Aorta (tissue), 5 donors: ENCODE measurements around the gene PRXL2B. TPM values are rescaled to one million over a fixed set of nuclear protein-coding genes. Genes with fewer than 3 reads are reported as not detected.

Experiments
- ATAC-seq: fragments of 200-7000 bp; cut with Tn5 transposase; one replicate; pipeline ENCODE4 v1.9.1; 2022; ENCODE audit warnings: moderate library complexity; ENCODE audit not compliant: low FRiP score
- DNase-seq, 2 donors: peaks; one replicate each; pipeline ENCODE4 v3.0.0-alpha.2; 2020
- H3K27ac ChIP-seq, 2 donors: one replicate each; pipeline ENCODE4 v1.5.1; 2013; ENCODE audit warnings: low read length in 2 of 2, mild to moderate bottlenecking in 2 of 2, moderate library complexity in 2 of 2, control low read depth in 1 of 2, inconsistent platforms in 1 of 2, low read depth in 1 of 2
- H3K27me3 ChIP-seq, 2 donors: one replicate each; pipeline ENCODE4 v1.6.1; 2013; ENCODE audit warnings: control low read depth in 1 of 2, low read length in 1 of 2, mild to moderate bottlenecking in 1 of 2, moderate library complexity in 1 of 2; ENCODE audit not compliant: insufficient read depth in 2 of 2, control insufficient read depth in 1 of 2
- H3K36me3 ChIP-seq, 2 donors: one replicate each; pipeline ENCODE4 v1.6.1; 2013; ENCODE audit warnings: control low read depth in 1 of 2, low read length in 1 of 2, mild to moderate bottlenecking in 1 of 2; ENCODE audit not compliant: insufficient read depth in 2 of 2, control insufficient read depth in 1 of 2
- H3K4me1 ChIP-seq, 2 donors: one replicate each; pipeline ENCODE4 v1.6.1; 2013; ENCODE audit warnings: low read length in 2 of 2, control low read depth in 1 of 2, mild to moderate bottlenecking in 1 of 2, moderate library complexity in 1 of 2; ENCODE audit not compliant: insufficient read depth in 2 of 2, control insufficient read depth in 1 of 2
- H3K4me3 ChIP-seq, 2 donors: one replicate each; pipeline ENCODE4 v1.5.1; 2013; ENCODE audit warnings: low read length in 2 of 2, control low read depth in 1 of 2, mild to moderate bottlenecking in 1 of 2
- H3K9me3 ChIP-seq: one replicate; pipeline ENCODE4 v1.6.1; 2013; ENCODE audit warnings: mild to moderate bottlenecking, low read length; ENCODE audit not compliant: control insufficient read depth
- WGBS, 2 donors: extraction: QIAGEN DNeasy Blood & Tissue Kit; methylation state at CpG; one replicate each; pipeline ENCODE4 v1.1.7; 2013; 5-methylcytosine and 5-hydroxymethylcytosine counted together
- intact Hi-C, 2 donors: fragments of 100-400 bp; cut with DNase I; formaldehyde crosslinking; loops; one replicate each; pipeline versions ENCODE4 v1.14.2 to v1.15.0; 2022
- polyA plus RNA-seq, 2 donors: library from polyadenylated mRNA; stranded (reverse); fragments of 200-250 nt; gene quantifications; one replicate each; pipeline ENCODE4 v1.2.3, GENCODE V29; 2013
- total RNA-seq, 2 donors: library from RNA; stranded (reverse); fragmentation: NEBNext Ultra II Directional; extraction: Animal tissue kit (Norgen Biotek cat#: 25700); gene quantifications; one replicate each; pipeline ENCODE4 v1.2.1, GENCODE V29; 2021
- donor health status: healthy with polysubstance abuse.
- donor health status: Bipolar disorder and iron deficiency.
- donor health status: DM: no; HTN: no; CAD: no.
- donor health status: DM: no; HTN: no; CAD: no.
- donor health status: DM: yes; HTN: yes; CAD: no.

PRXL2B gene
- total and polyA plus RNA-seq, 4 donors, result 6.4 to 15.1 (median 7.4) TPM

DNA sequence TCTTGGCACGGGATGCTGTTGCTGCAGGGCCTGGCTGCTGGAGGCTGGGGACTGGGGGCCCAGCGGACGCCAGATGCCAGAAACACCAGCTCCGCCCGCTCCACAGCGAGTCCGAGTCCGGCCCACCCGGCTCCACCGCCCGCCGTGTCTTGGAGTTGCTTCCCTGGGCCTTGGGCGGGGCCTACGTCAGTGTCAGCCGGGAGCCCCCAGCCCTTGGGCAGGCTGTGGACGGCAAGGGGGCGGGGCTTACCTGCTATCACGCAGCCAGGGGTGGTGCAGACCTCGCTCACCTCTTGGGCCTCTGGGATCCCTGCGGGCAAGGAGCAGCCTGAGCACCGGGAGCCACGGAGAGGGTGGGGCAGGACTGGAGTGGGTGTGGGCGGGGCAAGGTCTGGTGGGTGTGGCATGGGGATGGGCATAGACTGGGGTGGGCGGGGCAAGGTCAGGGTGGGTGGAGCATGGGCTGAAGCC is 24.5 kb downstream of the PRXL2B start:
- WGBS, 2 donors, result 4 to 7% methylated on average over 21 to 24 of the region's 24 CpGs
- intact Hi-C loops, result no loop called here
- Histone ChIP-seq H3K27me3 (no peaks in the 10 kb centered on the region), H3K9me3 (peaks cover 7% of the 10 kb centered on the region), H3K4me1 (no peaks in the 10 kb centered on the region), H3K4me3 (no peak overlapping the region), H3K36me3 (no peaks in the 10 kb centered on the region), H3K27ac (no peak overlapping the region)
- DNase-seq (peak; percentile 49 to 77), ATAC-seq (no peak)

GRCh38 chr1:2611621-2612437 is 25.3 kb downstream of the PRXL2B start:
- intact Hi-C loops, result no loop called here
- Histone ChIP-seq H3K4me1 (no peaks in the 10 kb centered on the region), H3K27me3 (no peaks in the 10 kb centered on the region), H3K9me3 (peaks cover 11% of the 10 kb centered on the region), H3K36me3 (no peaks in the 10 kb centered on the region), H3K4me3 (no peak overlapping the region), H3K27ac (no peak overlapping the region)
- DNase-seq (peak; percentile 37 to 45), ATAC-seq (no peak)
- WGBS, 2 donors, result 83 to 89% methylated on average over 19 of the region's 19 CpGs

DNA sequence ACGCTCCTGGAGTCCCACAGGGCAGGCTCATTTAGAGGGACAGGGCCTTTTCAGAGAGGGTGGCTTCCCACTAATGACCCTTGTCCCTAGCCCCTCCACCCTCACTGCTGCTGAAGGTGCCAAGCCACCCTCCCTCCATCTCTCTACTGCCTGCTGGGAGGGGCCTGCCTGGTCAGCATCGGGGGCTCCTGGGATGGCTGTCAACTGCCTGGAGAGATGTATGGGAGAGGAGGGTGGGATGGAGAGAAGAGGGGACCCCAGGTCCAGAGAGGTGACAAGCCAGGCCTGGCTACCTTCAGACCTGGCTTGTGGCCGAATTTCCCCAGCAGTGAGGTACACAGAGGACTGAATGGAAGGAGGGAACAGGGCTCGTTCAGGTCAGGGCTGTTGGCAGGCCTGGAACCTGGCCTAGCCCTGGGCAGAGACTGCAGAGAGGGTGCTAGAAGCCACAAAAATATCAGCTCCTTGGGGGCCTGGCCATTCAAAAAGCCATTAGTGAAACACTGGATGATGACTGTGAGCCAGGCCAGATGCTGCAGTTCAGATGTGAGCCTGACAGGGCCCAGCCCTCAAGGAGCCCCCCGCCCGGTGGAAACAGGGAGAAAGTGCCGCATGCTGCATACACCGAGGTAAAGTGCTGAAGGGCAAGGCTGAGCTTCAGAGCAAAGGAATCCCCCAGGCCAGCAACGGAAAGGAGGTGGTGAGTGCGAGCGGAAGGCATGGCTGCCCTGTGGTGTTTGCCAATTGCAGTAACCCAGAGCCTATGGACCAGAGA is 26.2 kb downstream of the PRXL2B start:
- no peak overlapping the region for H3K4me3 ChIP-seq
- no peaks in the 10 kb centered on the region for H3K36me3 ChIP-seq
- ATAC-seq (no peak), DNase-seq (peak; percentile 33 to 53)
- no peak overlapping the region for H3K27ac ChIP-seq
- H3K4me1 ChIP-seq, result no peaks in the 10 kb centered on the region
- WGBS, 2 donors, result 87% methylated on average over 11 of the region's 11 CpGs
- H3K27me3 ChIP-seq, result no peaks in the 10 kb centered on the region
- peaks cover 11% of the 10 kb centered on the region for H3K9me3 ChIP-seq
- intact Hi-C loops, result no loop called here

DNA sequence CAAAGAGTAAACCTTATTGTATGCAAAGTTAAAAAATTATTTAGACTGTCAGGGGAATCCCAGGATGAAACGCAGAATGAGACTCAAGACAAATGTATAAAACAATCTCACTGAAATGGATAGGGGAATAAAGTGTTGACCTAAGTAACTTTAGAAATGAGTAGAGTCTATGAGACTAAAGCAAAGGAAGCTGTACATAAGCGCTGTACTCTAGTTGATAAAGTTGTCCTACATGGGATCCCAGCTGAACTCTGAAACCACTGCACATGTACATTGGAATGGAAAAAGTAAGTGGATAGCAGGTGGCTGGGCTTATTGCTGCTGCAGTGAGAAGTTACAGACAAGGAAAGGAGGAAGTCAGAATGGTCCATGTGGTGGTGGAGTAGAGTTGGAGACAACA is 27.6 kb downstream of the PRXL2B start:
- H3K27me3 ChIP-seq, result no peaks in the 10 kb centered on the region
- no peaks in the 10 kb centered on the region for H3K4me1 ChIP-seq
- 90% methylated on average over 2 of the region's 2 CpGs for WGBS, 2 donors
- H3K4me3 ChIP-seq, result no peak overlapping the region
- H3K27ac ChIP-seq, result no peak overlapping the region
- no peaks in the 10 kb centered on the region for H3K36me3 ChIP-seq
- DNase-seq (no peak), ATAC-seq (no peak)
- H3K9me3 ChIP-seq, result peaks cover 11% of the 10 kb centered on the region
- intact Hi-C loops, result no loop called here

DNA sequence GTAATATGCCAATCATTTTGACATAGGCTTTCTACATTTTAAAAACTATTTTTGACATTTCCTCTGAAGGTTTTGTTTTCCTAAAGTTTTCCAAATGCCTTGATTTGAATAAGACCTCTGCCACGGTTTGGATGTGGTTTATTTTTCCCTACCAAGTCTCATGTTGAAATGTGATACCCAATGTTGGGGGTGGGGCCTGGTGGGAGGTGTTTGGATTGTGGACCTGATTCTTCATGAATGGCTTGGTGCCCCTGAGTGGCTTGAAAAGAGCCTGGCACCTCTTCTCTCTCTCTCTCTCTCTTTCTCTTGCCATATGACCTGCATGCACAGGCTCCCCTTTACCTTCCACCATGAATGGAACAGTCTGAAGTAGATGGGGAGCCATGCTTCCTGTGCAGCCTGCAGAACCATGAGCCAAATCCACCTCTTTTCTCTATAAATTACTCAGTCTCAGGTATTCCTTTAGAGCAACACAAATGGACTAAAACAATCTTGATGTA is 31.4 kb downstream of the PRXL2B start:
- intact Hi-C loops, result no loop called here
- 0 to 5% methylated on average over 1 of the region's 1 CpG for WGBS, 2 donors
- Histone ChIP-seq H3K27ac (no peak overlapping the region), H3K36me3 (no peaks in the 10 kb centered on the region), H3K27me3 (no peaks in the 10 kb centered on the region), H3K4me3 (no peak overlapping the region), H3K9me3 (peaks cover 10% of the 10 kb centered on the region), H3K4me1 (no peaks in the 10 kb centered on the region)
- ATAC-seq (no peak), DNase-seq (no peak)

GRCh38 chr1:2623571-2624337 is 37.2 kb downstream of the PRXL2B start:
- Histone ChIP-seq H3K27ac (no peak overlapping the region), H3K4me3 (no peak overlapping the region), H3K27me3 (no peaks in the 10 kb centered on the region), H3K4me1 (no peaks in the 10 kb centered on the region), H3K9me3 (no peaks in the 10 kb centered on the region), H3K36me3 (no peaks in the 10 kb centered on the region)
- intact Hi-C loops, result no loop called here
- 86 to 89% methylated on average over 12 of the region's 12 CpGs for WGBS, 2 donors
- peak; percentile 26 for ATAC-seq
- DNase-seq, result peak in 1 of 2 donors; percentile 47

GRCh38 chr1:2624735-2625300 is 38.2 kb downstream of the PRXL2B start:
- no peaks in the 10 kb centered on the region for H3K27me3 ChIP-seq
- H3K27ac ChIP-seq, result no peak overlapping the region
- 87% methylated on average over 13 of the region's 13 CpGs for WGBS, 2 donors
- intact Hi-C loops, result no loop called here
- H3K9me3 ChIP-seq, result no peaks in the 10 kb centered on the region
- DNase-seq, result no peak
- H3K4me1 ChIP-seq, result no peaks in the 10 kb centered on the region
- no peak overlapping the region for H3K4me3 ChIP-seq
- no peak for ATAC-seq
- H3K36me3 ChIP-seq, result no peaks in the 10 kb centered on the region

GRCh38 chr1:2625311-2625710 is 38.7 kb downstream of the PRXL2B start:
- no peak overlapping the region for H3K27ac ChIP-seq
- H3K27me3 ChIP-seq, result no peaks in the 10 kb centered on the region
- H3K9me3 ChIP-seq, result no peaks in the 10 kb centered on the region
- intact Hi-C loops, result no loop called here
- DNase-seq (no peak), ATAC-seq (no peak)
- H3K36me3 ChIP-seq, result no peaks in the 10 kb centered on the region
- no peak overlapping the region for H3K4me3 ChIP-seq
- no peaks in the 10 kb centered on the region for H3K4me1 ChIP-seq
- WGBS, 2 donors, result 79 to 86% methylated on average over 10 of the region's 10 CpGs
